GF-D8 (cell line): Measurements from ENCODE around the gene HK1.
"Not testable (repeated sequence)": the region's sequence is repeated elsewhere in the genome, so short reads cannot be mapped to it uniquely, and the experiment has no call there.

Source experiments
- DNase-seq: peaks from one replicate; lab custom pipeline; 2025; lab: John Stamatoyannopoulos, UW

Gene HK1

GRCh38 chr10:69328380-69328735 is 50.1 kb downstream of the HK1 start:
- no peak for DNase-seq

GRCh38 chr10:69328888-69329287 is 50.6 kb downstream of the HK1 start:
- not testable (repeated sequence) for DNase-seq

DNA sequence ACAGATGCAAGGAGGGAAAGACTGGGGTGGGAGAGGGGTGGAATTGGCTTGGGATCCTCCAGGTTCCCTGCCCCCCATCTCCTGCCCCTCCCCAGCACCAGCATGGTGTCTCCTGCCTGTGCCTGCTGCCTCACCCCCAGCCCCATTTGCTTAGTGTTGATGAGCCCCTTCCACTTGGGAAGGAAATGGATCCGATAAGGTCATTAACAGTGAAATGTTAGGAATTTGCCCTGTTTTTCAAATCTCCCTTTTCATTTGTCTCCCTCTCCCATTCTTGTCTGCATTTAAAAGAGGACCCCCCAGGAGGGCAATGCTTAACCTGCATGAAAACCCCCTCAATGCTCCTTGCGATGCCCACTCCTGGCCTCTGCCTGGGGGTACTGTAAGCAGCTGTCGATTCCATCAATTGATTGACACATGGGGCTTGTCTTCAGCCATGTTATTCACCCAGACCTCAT is 51.5 kb downstream of the HK1 start:
- DNase-seq = no peak

DNA sequence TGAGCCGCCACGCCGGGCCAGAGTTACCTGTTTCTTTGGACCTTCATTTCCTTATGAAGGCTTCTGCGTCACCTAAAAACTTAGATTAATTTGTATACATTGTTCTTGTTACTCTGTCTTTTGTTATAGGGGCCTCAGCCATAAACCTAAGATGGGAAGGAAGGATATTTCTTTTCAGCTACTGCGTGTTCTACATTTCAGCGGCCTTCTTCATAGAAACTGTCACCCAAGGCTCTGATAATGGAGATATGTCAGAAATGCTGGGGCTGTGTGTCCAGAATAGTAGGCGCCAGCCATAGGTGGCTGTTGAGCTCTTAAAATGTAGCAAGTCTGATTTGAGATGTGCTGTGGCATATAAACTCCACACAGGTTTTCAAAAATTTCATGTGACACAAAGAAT is 52.9 kb downstream of the HK1 start:
- no peak for DNase-seq

DNA sequence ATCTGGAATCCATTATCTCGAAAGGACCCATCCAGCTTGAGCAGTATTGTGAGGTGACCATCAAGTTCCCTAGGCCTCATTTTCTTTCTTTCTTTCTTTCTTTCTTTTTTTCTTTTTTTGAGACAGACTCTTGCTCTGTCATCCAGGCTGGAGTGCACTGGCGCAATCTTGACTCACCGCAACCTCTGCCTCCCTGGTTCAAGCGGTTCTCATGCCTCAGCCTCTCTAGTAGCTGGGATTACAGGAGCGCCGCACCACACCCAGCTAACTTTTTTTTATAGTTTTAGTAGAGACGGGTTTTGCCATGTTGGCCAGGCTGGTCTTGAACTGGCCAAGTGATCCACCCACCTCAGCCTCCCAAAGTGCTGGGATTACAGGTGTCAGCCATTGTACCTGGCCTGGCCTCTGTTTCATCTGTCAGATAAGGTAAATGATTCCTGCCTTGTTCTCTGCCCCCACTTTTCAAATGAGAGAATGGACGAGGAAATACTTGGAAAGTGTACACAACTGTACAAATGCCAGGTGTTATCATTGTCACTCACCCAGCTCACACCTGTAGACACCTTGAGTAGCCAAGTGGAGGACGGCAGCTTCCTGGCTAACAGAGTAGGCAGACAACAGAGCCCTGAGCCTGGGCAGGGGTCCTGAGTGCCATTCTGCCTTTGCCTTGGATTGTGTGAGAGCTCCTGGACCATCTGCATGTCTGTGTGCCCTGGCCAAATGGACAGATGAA is 54.1 kb downstream of the HK1 start:
- no peak for DNase-seq

GRCh38 chr10:69333205-69333604 is 54.9 kb downstream of the HK1 start:
- no peak for DNase-seq

DNA sequence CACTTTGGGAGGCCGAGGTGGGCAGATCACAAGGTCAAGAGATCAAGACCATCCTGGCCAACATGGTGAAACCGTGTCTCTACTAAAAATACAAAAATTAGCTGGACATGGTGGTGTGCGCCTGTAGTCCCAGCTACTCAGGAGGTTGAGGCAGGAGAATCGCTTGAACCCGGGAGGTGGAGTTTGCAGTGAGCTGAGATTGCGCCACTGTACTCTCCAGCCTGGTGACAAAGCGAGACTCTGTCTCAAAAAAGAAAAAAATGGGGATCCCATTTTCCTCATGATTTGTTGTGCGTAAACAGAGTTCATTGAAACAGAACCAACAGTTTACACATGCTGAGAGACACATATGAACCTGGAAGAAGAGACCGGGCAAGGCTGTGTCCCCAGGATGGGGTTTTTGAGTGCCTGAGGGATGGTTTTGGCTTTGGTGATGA is 55.6 kb downstream of the HK1 start:
- DNase-seq = not testable (repeated sequence)

DNA sequence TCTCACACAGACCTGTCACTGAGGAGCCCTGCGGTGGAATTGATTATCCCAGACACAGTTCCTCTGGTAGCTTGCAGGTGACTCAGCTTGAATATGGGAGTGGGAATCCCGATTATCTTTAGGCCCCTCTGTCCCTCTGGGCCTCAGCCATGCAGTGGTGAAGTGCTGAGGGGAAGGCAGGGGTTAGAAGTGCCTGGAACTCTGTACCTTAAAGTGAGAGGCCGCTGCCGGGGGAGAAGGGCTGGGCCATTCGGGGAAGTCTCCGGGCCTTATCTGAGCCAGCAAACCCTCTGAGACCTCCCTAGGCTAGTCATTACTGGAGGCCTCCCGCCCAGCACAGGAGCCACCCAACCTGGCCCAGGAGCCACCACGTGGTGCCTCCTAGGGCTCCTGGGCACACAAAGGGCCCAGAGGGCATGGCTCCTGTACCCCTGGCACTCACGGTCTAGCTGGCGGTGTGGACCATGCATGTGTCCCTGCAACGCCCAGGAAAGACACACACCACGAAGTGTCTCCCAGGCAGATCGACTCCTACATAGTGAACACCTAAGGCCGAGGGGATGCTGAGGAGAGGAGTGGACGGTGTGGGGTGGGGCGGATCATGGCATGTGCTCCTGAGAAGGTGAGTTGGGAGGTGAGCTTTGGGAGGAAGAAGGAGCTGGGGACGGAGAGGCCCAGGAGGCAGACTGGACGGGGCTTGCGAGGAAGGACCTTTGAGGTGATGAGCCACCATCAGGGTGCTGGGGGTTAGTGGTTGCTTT is 56.2 kb downstream of the HK1 start:
- no peak for DNase-seq

DNA sequence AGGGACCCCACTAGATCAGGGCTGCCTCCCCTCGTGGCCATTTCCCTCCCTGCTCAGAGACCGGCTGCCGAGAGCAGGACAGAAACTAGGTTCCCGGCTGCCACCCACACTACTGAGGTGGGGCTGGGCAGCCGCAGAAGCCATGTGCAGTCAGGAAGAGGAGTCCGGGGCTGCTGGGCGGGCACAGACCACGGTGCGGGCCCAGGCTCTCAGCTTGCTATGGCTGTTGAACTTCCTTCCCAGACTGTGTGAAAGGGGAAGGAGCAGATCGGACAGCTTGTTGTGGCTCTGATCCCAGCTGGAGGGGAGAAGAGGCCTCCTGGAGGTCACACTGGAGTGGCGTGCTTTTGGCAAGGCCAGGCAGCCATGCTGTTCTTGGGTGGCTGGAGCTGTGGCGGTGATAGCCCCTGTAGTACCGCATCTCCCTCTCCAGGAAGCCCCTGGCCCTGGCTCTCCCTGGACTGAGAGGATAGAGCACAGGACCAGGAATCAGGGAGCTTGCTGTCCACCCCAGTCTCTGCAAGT is 56.8 kb downstream of the HK1 start:
- DNase-seq = peak; percentile 79

GRCh38 chr10:69335613-69336012 is 57.3 kb downstream of the HK1 start:
- no peak for DNase-seq

- no peak for DNase-seq
These were observed 58.6 kb downstream of the HK1 start for GRCh38 chr10:69336952-69337295.

DNA sequence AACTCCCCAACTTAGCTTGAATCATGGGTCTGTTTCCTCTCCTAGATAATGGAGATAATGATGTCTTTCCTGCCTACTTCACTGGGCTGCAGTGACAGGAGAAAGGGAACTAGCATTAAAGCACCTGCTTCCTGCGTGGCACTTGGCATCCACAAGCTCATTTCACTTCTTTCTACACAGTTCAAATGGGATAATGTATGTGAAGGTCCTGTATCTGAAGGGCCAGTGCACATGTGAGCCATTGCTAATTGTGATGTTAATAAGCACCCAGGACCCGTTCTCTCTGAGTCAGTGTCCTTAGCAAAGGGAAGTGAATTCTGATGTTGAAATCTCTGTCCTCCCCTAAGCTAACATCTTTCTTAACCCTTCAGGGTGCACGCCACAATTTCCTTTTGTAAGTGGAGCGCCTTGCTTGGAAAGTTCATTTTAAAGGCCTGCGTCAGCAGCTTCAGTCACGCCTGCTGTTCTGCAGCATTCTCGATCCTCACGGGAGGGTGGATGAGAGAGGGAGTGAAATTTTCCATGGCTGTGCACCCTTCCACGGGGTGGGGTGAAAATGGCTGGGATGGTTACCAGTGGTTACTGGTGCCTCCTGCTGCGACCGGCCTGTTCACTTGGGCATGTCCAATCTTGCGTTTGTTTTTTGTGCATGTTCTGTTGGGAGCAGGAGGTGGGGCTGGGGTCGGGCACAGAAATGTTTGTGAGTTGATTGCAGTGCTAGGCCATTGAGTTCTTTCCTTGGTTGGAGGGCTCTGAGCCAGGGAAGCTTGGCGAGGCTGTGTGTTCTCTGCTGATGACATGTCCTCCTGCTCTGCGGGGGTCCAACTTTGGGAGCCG is 59.2 kb downstream of the HK1 start:
- DNase-seq = peak; percentile 95

DNA sequence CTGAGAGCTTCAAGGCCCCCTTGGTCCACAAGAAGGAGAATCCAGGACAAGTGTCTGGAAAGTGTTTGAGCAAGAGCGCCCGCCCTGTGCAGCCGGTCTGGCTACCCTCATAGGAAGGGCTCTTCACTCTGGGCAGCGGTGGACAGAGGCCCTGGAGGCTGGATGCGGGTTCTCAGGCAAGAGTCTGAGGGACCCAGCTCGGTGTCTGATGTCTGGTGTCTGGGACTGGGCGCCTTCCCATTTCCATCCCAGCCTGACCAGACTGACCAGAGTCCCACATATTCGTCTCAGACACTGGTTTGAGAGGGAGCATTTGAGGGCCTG is 59.8 kb downstream of the HK1 start:
- DNase-seq = no peak

DNA sequence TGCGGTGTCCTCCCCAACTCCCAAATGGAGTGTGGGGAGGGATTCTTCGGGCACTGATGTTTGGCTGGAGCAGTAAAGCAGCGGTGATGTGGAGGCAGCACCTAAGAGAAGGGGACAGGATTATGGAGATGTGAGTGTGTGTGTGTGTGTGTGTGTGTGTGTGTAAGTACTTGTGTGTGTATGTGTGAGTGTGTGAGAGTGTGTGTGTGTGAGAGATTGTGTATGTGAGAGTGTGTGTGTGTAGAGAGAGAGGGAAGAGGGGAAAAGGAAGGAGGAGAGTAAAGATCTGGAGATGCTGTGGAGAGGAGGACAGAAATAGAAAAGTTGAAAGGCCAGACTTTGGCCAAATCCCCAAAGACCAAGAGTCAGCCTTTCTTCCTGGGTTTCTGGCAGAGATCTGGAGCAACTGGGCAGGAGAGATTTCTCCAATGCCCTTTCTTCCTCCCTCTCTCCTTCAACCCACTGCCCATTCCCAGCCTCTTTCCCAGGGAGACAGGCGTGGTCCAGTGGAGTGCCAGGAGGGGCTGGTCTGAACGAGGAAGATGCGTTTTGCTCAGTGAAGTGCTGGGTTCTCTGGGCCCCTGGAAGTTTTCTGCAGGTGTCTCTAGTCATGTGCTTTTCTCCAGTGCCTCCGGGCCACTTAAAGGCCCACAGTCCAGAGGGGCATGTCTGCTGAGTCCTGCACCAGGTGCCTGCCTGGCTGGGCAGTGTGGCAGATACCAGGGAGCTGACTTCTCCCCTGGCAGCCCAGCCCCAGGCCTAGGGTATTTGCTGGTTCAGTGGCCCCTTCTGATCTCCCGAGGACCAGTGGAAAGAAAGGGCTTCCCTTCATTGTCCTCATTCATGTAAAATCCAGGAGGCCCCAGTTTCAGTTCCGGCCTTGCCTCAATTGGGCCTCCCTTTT is 60.5 kb downstream of the HK1 start:
- DNase-seq = no peak

DNA sequence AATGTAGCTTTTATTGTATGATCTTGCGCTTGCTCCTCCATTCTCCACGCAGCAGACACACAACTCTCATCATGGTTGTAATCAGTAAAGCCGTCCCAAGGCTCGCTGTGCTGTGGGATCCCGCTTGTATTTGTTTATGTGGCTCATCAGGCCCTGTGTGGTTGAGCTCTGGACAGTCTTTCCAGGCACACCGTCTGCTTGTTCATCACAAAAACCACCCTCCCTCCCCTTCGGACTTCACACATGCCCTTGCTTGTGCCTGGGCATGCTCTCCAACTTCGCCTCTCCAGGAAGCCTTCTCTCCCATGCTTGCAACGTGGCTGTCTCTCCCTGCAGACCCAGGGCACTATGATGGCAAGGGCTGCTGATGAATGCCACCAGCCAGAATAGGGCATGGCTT is 62.4 kb downstream of the HK1 start:
- DNase-seq = no peak

DNA sequence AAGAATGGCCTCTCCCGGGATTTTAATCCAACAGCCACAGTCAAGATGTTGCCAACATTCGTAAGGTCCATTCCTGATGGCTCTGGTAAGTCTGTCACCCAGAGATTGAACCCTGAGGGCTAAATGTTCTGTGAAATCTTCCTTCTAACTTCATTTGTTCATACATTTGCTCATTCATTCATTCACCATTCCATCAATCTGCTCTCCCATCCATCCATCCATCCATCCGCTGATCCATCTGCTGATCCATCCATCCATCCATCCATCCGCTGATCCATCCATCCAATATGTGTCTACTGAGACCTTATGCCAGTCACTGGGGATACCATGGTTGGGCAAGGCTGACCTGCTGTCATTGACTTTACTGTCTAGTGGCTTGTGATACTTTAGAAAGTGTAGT is 65.6 kb downstream of the HK1 start:
- no peak for DNase-seq

DNA sequence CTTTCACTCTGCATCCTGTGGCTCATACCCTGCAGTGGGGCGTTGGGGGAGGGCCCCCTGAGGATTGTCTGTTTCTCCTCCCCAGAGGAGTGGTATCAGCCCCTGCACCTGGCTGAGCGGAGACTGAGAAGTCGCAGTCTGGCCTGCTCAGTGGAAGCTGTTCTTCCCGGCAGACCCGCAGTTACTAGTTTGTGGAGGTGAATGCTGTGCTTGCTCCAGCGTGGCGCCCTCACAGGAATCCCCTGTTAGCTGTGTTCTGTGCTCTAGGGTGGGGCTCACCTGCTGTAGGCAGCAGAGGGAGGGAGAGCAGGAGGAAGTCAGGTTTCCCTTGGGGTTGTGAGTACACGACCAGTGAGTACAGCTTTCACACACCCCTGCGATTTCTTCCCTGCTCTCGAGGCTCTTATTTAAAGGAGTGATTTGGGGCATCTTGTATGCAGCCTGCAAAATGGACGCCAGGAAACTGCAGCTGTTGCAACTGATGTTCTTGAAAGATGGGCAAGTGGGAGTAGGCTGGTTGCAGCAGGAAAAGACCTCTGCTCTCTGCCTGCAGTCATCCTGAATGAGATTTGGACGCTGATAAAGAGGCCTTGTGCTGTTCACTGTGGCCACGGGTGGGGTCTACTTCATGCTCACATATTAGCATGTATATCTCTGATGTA is 66.4 kb downstream of the HK1 start:
- no peak for DNase-seq

GRCh38 chr10:69345402-69345801 is 67.1 kb downstream of the HK1 start:
- DNase-seq = no peak

DNA sequence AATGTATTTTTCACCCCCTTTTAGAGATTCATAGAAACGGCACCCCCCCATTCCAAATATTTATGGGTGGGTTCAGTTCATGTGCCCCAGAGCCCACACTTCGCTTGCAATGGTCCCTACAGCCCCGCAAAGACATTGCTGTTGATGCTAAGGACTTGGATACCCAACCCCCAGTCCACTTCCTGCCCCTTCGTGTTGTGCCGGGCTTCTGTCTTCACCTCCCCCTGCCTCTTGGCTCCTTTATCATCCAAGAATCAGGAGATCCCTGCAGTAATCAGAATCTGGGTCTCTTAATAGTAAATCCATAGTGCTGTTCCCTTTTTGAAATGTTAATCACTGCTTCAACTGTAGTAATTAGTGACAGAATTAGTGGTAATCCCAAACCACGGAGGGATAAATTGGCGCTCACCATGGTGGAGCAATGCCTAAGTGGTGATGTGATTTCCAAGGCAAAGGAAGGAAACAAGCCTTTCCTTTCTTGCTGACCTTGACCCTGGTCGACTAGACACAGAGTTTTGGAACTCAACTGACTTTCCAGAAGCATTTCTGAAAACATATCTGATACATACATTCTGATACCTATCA is 67.7 kb downstream of the HK1 start:
- DNase-seq = no peak

DNA sequence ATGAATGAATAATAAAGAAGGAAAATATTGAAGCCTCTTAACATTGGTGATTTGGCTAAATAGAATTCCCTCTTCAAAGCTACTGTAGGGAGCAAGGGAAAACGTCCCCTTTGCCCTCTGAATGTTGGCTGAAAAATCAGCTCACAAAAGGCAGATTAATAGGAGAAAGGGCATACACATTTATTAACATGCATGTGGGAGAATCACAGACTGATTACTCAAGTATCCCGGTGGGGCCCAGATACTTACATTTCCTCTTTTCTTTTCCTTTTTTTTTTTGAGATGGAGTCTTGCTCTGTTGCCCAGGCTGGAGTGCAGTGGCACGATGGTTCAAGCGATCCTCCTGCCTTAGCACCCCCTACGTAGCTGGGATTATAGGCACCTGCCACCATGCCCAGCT is 68.5 kb downstream of the HK1 start:
- DNase-seq = no peak
